ENCODE results near the gene MEGF10.

Gene MEGF10

DNA sequence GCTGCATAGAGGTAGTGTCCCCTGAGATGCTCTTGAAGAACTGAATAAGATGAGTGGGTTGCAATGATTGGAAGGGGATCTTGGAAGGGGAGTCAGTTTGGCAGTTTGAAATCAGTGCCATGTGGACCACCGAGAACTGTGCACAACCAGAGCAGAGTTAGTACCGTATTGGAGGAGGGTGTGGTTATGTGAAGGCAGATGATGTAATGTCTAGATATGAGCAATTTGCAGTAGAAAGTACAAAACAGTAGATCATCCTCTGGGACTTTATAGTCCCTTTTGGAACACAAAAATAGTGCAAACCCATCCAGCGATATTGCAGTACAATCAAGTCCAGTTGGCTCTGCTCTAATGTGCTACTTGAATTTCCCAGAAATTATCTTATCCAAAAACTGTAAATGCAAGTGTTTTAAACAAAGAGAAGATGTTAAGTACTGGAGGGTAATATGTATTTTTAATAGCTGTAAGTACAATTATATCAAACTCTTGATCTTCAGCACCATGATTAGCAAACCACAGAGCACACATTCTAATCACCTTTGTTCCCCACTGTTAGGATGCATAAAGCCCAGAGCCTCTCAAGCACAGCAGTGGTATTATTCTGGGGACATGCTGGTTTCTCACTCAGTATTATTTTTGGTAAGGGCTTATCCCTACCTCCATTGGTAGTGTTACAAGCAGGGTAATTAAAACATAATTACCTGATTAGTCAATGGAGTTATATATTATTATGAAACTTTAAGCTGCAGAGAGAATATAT is 41.5 kb downstream of the MEGF10 start:
- no peak for FAIRE-seq

DNA sequence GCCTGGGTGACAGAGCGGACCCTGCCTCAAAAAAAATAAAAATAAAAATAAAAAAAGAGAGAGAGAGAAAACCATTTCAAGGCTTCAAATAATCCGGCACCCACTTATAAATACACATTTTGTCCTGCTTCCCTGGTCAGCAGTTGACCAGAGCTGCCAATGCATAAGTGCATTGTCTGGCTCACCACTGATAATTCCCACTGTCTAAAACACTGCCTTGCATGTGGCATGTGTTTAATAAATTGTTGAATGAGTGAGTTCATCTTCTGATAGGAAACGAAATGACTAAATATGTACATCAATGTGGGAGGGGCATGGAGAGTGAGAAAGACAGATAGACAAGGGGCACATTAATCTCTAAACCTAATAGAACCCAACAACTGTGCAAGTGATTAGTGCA is 42.9 kb downstream of the MEGF10 start:
- FAIRE-seq = no peak

GRCh38 chr5:127335381-127335780 is 44.8 kb downstream of the MEGF10 start:
- no peak for FAIRE-seq

GRCh38 chr5:127337876-127338275 is 47.3 kb downstream of the MEGF10 start:
- FAIRE-seq = no peak

DNA sequence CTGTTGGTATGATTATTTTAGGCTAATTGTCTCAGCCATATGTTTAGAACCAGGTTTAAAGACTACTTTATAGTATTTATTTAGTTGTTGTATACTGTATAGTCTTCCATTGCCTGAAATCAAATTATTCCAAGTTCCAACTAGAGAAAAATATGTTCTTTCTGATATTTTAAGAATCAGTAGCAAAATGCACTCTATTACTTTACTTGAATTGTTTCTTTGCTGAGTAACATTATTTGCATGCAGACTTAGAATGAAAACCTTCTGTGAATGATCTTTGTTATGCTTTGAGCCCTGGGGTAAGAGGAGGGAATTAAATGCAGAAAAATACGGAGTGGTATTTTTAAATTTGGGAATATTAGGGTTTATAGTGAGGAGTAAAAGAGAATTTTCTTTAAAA is 47.9 kb downstream of the MEGF10 start:
- FAIRE-seq = no peak

GRCh38 chr5:127340606-127341005 is 50.0 kb downstream of the MEGF10 start:
- no peak for FAIRE-seq

GRCh38 chr5:127342364-127342763 is 51.8 kb downstream of the MEGF10 start:
- FAIRE-seq = no peak

DNA sequence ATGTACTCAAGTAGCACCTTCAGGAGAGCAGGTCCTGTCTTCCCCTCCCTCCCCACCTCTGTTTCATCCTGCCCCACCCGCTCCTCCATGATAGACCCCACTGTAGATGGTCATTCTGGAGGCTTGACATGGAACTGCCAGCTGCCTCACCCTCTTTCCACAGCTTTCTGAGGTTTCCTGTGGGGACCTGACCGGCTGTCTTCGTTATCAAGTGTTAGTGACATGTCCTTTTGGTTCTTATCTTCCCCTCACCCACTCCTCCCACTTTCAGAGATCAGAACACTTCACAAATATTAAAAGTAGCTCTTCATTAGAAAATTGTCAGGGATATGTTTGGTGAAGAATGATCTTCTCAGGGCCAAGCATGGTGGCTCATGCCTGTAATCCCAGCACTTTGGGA is 52.7 kb downstream of the MEGF10 start:
- no peak for FAIRE-seq

GRCh38 chr5:127343866-127344265 is 53.3 kb downstream of the MEGF10 start:
- no peak for FAIRE-seq

GRCh38 chr5:127344931-127345330 is 54.3 kb downstream of the MEGF10 start:
- FAIRE-seq = no peak

DNA sequence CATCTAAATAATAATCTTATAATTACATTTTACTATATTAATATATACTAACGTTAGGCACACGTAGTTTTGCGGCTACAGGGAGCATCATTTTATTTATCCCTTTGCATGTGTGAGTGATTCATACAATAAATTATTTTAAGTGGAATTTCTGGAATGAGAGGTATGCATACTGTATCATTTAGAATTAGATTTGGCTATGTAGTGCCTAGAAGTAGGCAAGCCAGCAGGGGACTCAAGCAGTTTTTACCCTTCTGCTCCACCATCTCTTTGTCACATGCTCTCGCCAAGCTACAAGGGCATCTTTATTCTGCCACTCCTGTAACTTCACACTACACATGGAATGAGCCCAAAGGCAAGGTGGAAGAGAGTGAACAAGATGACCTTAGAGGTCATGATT is 60.8 kb downstream of the MEGF10 start:
- FAIRE-seq = no peak

DNA sequence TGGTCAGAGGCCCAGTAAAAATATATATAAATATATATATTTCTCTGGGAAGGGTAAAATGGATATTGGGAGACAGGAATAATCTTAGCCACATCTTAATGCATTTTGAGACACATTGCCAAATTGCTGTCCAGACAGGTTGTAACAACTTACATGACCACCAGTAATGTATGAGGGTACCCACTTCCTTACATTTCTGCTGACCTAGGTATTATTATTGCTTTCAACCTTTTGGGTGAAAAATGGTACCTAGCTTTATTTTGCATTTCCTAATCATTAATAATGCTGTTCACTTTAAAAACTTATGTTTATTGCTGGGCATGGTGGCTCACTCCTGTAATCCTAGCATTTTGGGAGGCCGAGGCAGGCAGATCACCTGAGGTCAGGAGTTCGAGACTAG is 61.5 kb downstream of the MEGF10 start:
- FAIRE-seq = no peak

DNA sequence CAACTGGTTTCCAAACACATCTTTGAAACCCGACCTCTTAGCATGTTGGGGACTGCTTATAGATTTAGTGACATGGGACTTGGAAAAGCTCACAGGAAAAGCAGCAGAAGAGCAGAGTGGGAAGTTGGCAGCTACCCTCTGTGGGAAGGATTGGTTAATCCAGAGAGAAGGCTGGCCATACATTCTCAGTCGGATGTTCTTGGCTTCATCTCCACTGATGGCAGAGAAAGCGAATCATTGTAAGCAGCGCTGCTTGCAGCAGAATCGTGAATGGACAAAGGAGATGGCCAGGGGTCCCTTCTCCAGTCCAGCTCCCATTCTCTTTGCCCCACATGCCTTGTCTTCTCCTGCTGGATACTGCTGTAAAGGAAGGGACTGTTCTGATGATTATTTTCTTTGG is 62.7 kb downstream of the MEGF10 start:
- FAIRE-seq = no peak

- FAIRE-seq = no peak
These were observed 63.2 kb downstream of the MEGF10 start for GRCh38 chr5:127353796-127354195.

DNA sequence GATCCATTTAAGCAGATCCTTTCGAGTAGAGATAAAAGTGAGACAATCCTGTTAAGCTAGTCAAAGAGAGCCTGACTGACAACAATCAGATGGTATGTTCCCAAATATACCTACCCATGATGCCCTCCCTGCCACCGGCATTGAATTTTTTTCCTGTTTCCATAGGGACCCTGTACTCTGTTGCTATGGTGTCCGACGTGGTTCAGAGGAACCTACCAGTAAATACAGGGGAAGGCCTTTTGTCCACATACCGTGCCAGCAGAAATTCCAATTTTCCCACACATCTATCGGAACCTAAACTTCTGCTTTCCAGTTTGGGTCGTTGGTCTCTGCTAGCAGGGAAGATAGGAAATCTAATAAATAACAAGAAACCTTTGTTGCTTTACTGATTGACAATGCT is 64.7 kb downstream of the MEGF10 start:
- FAIRE-seq = no peak

GRCh38 chr5:127358284-127358683 is 67.7 kb downstream of the MEGF10 start:
- FAIRE-seq = no peak

DNA sequence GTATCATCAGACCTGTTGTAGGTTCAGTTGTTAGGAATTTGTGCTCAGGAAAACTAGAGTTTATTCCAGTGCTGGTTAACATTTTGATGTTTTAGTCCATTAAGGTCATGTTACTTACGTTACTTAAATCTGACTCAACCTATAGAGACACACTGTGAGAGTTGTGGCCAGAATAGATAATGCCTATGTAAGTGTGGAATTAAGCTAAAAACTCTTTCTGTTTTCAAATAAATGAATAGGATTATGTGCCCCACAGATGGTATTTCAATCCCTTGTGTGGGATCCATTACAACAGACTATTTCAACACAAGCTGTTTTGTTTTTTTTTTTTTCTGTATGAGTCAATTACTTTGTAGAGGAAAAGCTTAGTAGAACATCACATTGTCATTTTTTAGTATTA is 68.1 kb downstream of the MEGF10 start:
- no peak for FAIRE-seq

GRCh38 chr5:127359502-127359901 is 68.9 kb downstream of the MEGF10 start:
- no peak for FAIRE-seq

GRCh38 chr5:127363403-127363802 is 72.8 kb downstream of the MEGF10 start:
- no peak for FAIRE-seq

DNA sequence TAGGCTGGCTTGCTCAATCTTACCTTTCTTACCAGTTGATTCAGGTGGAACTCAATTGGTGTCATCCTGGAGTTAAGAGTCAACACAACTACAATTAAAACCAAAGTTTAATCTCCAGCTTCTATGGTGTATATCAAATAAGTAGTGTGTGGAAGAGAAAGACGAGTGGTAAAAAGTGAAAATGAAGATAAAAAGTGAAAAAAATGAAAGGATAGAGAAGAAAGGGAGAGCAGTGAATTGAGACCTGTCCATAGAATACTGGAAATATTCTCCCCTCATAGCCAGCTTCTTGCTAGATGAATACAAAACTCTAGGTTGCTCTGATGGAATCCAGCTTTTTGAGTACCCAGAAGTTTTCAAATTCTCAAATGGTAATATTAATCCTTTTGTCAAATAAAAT is 76.4 kb downstream of the MEGF10 start:
- FAIRE-seq = no peak

DNA sequence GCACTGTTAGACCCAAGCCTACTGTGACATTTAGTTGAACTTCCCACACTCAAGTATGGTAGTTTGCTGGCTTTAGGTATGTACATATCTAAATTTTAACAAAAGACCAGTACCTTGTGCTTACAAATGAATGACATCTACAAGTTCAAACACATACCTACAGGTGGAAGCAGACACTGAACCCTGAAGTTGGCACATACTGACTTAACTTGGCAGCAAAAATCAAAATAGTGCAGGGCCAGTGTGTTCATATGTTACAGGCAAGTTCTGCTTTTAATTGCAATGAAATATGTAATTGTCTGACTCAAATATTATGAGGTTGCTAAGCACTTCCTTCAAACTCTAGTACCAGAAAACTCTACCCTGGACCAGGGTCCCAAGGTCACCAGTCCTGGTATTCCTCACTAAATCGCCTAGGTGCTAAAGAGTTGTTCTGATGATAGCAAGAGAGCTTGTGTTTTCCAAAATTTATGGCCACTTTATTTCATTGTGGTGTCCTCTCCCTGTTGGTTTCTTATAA is 77.4 kb downstream of the MEGF10 start:
- FAIRE-seq = no peak

DNA sequence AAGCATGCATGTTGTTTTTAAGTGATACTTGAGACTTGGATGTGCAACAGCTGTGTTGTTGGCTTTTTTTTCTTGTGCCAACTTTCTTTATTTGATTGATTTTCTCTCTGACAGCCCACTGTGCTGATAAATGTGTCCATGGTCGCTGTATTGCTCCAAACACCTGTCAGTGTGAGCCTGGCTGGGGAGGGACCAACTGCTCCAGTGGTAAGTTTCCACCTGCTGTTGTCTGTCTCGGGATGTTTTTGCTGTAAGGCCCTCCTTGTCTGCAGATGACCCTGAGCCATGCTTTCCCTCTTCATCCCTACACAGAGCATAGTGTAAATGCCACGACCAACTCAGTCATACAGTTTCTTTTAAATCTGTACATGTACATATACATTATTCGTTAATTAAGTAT is 79.2 kb downstream of the MEGF10 start:
- FAIRE-seq = no peak

- no peak for FAIRE-seq
These were observed 80.0 kb downstream of the MEGF10 start for GRCh38 chr5:127370631-127371030.

DNA sequence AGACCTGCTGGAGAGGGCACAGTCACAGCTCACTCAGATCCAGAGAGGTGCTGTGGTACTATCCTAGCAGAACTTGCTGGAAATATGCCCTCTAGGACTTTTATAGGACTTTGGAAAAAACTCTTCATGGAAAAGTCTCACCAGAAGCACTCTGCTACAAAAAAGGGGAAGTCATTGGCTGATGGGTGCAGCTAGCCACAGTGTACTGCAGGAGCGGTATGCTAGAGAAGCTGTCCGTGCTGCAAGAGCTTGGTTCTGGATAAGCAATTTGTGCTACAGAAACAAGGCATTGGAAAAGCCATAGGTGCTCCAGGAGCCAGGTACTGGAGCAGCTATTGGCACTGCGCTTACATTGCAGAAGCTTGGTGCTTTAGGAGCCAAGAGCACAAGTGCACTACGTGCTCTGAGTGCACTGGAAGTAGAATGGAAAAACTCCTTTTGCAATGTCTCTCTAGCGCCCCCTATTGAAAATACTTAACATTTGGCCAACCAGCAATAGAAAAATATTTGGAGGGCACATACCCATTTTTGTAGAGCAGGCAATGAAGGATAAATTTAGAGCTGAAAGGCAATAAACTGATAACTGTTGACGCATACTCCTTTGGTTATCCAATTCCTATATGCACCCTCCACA is 83.4 kb downstream of the MEGF10 start:
- no peak for FAIRE-seq

DNA sequence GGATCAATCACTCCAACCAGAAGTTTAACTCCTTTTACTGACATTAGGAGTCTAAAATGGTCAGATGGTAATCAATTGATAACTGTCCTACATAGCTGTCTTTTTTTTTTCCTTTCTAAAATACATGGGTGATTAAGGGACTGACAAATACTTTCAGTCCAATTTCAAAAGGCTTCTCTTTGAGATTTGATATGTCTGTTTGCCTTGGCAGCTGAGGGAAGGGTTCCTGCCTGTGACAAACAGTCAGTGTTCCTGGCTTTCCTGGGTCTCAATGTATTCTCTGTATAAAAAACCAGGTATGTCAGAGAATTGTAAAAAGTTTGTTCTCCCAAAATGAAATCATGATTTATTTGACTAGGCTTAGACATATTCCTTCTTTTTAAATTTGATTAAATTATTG is 84.5 kb downstream of the MEGF10 start:
- no peak for FAIRE-seq

All from TTC549 (cell line).